HG03280 (cell line): ENCODE data around the gene RUNX1.
A peak's percentile ranks its signal among the peaks of the same experiment; 100 is the strongest.
"Not testable (repeated sequence)": the region's sequence is repeated elsewhere in the genome, so short reads cannot be mapped to it uniquely, and the experiment has no call there.

Experiments used
- ATAC-seq: cut with Tn5 transposase; IDR thresholded peaks from one replicate; pipeline ENCODE4 v1.9.1; 2021; ENCODE audit warnings: mild to moderate bottlenecking, moderate library complexity; ENCODE audit not compliant: unreplicated experiment

Gene RUNX1

GRCh38 chr21:34815831-34816705 is 233.0 kb downstream of the RUNX1 start:
- no peak for ATAC-seq

GRCh38 chr21:34814529-34814951 is 234.6 kb downstream of the RUNX1 start:
- ATAC-seq: no peak

GRCh38 chr21:34813266-34813894 is 235.7 kb downstream of the RUNX1 start:
- ATAC-seq: no peak

- no peak for ATAC-seq
Measured at GRCh38 chr21:34812504-34813265, 236.4 kb downstream of the RUNX1 start.

- no peak for ATAC-seq
Measured at GRCh38 chr21:34811368-34811767, 237.7 kb downstream of the RUNX1 start.

GRCh38 chr21:34810786-34811185 is 238.3 kb downstream of the RUNX1 start:
- no peak for ATAC-seq

GRCh38 chr21:34809822-34810221 is 239.3 kb downstream of the RUNX1 start:
- no peak for ATAC-seq

- ATAC-seq: no peak
Measured at GRCh38 chr21:34808569-34809204, 240.4 kb downstream of the RUNX1 start.

- peak; percentile 20 for ATAC-seq
Measured at GRCh38 chr21:34807881-34808568, 241.1 kb downstream of the RUNX1 start.

GRCh38 chr21:34807146-34807880 is 241.8 kb downstream of the RUNX1 start:
- ATAC-seq: peak; percentile 60

- no peak for ATAC-seq
Measured at GRCh38 chr21:34806423-34806822, 242.7 kb downstream of the RUNX1 start.

- ATAC-seq: no peak
Measured at GRCh38 chr21:34805157-34805556, 243.9 kb downstream of the RUNX1 start.

- not testable (repeated sequence) for ATAC-seq
Measured at GRCh38 chr21:34804584-34804983, 244.5 kb downstream of the RUNX1 start.

- no peak for ATAC-seq
Measured at GRCh38 chr21:34803782-34804370, 245.2 kb downstream of the RUNX1 start.

GRCh38 chr21:34802180-34802899 is 246.8 kb downstream of the RUNX1 start:
- ATAC-seq: no peak

- no peak for ATAC-seq
Measured at GRCh38 chr21:34801519-34802132, 247.5 kb downstream of the RUNX1 start.

- ATAC-seq: no peak
Measured at GRCh38 chr21:34800797-34801518, 248.1 kb downstream of the RUNX1 start.

GRCh38 chr21:34799092-34799491 is 250.0 kb downstream of the RUNX1 start:
- no peak for ATAC-seq
